Hindlimb muscle (tissue), 1 donor: Measurements from ENCODE around the gene L2HGDH. TPM values are rescaled to one million over a fixed set of nuclear protein-coding genes. Genes with fewer than 3 reads are reported as not detected.
"Not testable (repeated sequence)": the region's sequence is repeated elsewhere in the genome, so short reads cannot be mapped to it uniquely, and the experiment has no call there.

Experiments
- DNase-seq: peaks from one replicate; pipeline ENCODE4 v3.0.0-alpha.2; 2013
- polyA plus RNA-seq: library from polyadenylated mRNA; unstranded; fragments of 120-200 nt; gene quantifications from one replicate; pipeline ENCODE4 v1.2.1, GENCODE V29; 2013; ENCODE audit not compliant: insufficient read length

Gene L2HGDH
- polyA plus RNA-seq, 1 donor: 6.7 TPM

GRCh38 chr14:50339178-50339804, 27.3 kb upstream of the L2HGDH start:
- DNase-seq: no peak

GRCh38 chr14:50338587-50338986, 26.6 kb upstream of the L2HGDH start:
- DNase-seq: no peak

GRCh38 chr14:50335989-50336824, 24.2 kb upstream of the L2HGDH start:
- no peak for DNase-seq

DNA sequence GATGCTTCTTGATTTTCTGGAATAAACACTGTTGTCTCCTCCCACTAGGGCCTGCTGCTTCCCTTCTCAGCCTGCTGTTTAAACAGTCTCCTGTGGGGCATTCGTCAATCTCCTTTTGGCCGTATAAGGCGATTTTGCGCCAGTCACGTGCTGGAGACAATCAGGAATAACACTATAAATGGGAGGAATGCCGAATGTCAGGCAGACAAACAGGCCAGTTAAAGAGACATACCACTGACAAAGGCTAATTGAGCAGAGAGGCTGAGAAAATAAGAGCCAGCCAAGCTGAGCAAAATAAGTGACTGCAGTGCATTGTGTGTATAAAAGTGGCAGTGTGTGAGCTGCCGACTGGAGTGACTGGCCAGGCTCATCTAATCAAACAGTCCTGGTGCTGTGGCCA, 23.4 kb upstream of the L2HGDH start:
- peak; percentile 71 for DNase-seq

GRCh38 chr14:50334211-50334610, 22.2 kb upstream of the L2HGDH start:
- DNase-seq: no peak

- DNase-seq: no peak
Measured at GRCh38 chr14:50333014-50333509, 21.0 kb upstream of the L2HGDH start.

DNA sequence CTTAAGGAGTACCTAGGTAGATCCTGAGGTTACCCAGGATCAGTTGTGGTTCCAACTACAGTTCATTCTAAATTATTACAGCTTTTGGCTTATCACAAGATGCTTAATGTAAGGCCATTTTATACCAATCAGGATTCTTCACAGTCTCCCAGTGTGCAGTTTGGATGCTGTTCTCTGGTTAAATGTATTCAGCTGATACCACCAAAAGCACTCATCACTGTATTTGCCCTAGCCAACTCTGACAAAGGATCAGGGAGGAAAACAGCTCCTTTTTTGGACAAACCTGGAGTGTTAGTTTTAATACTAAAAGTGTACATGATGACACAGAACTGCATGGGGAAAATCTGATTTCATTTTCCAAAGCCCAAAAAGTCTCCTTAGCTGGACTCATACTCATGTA, 19.6 kb upstream of the L2HGDH start:
- no peak for DNase-seq

GRCh38 chr14:50321009-50321660, 9.1 kb upstream of the L2HGDH start:
- DNase-seq: peak; percentile 84

DNA sequence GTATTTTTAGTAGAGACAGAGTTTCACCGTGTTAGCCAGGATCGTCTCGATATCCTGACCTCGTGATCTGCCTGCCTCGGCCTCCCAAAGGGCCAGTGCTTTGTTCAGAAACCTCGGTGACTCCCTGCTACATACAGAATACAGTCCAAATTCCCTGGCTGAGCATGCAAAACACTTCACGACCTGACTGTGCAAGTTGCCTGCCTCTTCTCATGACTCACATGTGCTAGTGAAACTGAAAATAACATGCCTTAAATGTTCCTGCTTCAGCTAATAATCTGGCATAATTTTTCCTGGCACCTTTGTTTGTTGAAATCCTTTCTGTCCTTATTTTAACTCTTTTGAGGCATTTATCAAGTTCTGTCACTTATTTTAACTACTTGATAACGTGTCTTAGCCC, 8.3 kb upstream of the L2HGDH start:
- no peak for DNase-seq

DNA sequence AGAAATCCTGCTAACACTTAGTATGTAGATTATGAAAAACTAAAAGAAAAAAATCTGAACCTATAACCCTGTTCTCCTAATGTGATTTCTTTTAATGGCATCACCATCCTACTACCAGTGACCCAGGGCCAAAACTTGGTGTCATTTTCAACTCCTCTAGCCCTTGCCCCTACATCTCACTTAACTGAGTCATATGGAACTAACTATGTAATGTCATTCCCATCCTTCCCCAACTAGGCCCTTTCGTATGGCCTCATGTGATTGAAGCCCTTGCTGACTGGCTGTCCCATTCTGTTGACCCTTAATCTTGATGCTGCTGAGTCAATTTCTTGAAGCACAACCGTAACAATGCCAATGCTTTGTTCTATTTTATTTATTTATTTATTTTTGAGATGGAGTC, 7.7 kb upstream of the L2HGDH start:
- no peak for DNase-seq

GRCh38 chr14:50319293-50319692, 7.3 kb upstream of the L2HGDH start:
- no peak for DNase-seq

- DNase-seq: peak; percentile 34
Measured at GRCh38 chr14:50318031-50318626, 6.1 kb upstream of the L2HGDH start.

DNA sequence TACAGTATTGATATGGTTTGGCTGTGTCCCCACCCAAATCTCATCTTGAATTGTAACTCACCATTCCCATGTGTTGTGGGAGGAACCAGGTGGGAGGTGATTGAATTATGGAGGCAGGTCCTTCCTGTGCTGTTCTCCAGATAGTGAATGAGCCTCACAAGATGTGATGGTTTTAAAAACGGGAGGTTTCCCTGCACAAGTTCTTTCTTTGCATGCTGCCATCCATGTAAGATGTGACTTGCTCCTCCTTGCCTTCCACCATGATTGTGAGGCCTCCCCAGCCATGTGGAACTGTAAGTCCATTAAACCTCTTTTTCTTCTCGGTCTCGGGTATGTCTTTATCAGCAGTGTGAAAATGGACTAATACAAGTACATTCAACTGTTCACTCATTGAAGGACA, 2.1 kb upstream of the L2HGDH start:
- not testable (repeated sequence) for DNase-seq

DNA sequence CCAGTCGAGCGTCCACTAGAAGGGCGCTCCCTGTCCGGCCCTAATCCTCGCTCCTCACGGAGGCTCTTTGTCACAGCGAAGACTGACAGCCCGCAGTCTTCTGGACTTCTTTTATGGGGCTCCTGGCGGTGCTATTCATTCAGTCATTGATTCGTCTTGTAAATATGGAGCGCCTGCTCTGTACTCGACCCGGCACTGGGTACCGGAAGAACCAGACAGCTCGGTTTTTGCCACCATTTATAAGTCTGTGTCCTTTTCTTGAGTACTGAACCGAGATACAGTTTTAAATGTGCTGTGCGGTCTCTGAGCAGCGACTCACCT, 665 bp upstream of the L2HGDH start:
- DNase-seq: no peak

DNA sequence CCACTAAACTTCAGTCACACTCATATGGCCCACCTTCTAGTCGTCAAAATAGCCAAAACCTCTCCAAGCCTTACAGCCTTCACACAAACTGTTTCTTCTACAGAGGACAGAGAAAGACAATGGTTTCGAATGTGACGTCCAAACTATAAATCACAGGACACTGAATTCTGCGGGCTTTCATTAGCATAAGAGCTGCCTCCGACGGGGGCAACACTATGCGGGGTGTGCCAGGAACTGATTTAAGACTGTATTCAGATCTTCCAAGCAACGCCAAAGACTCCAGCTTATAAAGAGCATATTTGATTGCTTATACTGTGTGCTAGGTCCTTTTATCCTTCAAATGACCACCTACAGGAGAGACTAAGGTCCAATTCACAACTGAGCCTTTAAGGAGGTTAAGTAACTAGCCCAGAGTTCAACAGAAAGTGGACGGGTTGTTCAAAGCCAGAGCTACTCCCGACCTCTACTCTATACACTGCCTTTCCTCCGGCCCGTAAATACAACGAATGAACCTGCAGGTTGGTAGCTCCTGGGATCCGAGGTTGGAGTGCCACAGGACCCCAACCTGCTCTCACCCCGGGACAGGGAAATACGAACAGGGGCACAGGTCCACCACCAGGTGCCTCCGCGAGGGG, 575 bp downstream of the L2HGDH start:
- no peak for DNase-seq

GRCh38 chr14:50310445-50310844, 1.6 kb downstream of the L2HGDH start:
- DNase-seq: no peak

DNA sequence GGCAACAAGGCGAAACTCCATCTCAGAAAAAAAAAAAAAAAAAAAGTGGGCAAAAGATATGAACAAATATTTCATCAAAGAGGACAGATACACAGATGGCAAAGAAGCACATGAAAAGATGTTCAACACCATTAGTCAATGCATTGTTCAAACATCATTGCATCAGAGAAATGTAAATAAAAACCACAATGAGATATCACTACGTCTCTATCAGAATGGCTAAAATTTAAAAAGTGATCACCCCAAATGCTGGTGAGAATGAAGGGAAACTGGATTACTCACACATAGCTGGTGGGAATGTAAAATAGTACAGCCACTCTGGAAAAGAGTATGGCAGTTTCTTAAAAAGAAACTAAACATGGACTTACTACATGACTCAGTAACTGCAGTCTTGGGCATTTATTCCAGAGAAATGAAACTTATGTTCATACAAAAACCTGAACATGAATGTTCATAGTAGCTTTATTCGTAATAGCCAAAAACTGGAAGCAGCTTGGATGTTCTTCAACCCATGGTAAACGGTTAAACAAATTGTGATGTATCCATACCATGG, 3.6 kb downstream of the L2HGDH start:
- DNase-seq: no peak

- DNase-seq: no peak
Measured at GRCh38 chr14:50303744-50304471, 8.1 kb downstream of the L2HGDH start.

GRCh38 chr14:50301914-50302313, 10.1 kb downstream of the L2HGDH start:
- DNase-seq: no peak

GRCh38 chr14:50299585-50299984, 12.4 kb downstream of the L2HGDH start:
- no peak for DNase-seq

DNA sequence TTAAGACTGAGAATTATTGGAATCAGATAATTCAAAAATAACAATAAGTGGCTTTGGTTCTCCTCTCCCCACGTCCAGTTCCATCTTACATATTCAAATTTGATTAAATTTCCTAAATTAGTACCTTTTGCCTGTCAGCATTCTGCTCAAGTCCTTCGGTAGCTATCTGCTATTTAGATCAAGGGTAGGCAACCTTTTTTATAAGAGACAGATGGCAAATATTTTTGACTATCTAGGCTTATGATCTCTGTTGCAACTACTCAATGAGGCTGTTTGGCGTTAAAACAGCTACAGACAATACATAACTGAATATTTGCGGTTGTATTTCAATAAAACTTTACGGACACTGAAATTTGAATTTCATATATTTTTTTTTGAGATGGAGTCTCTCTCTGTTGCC, 21.7 kb downstream of the L2HGDH start:
- DNase-seq: no peak

DNA sequence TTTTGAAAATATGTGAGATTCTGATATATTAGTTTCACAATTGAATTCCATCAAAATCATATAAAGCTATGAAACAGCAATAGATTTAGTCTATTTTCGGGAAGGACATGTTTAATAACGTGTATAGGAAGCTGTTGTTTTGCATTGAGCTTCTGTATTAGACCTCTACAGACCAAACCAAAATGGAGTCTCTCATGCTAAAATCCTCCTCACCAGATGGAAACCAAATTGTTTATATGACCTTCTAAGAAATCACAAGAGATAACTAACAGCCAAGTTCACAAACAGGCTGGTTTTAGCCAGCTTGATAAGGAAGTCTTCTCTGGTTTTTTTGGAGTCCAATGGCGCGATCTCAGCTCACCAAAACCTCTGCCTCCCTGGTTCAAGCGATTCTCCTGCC, 23.9 kb downstream of the L2HGDH start:
- DNase-seq: no peak
